ENCODE results near the gene PEX14.

- TF ChIP-seq CTCF (IDR thresholded peaks at IDR 0.05; ENCODE audit: low read length) (no peak), EZH2 (IDR thresholded peaks at IDR 0.05; ENCODE audit: borderline replicate concordance, low read length) (no peak)
Observed at GRCh38 chr1:10634428-10635084, 159.8 kb downstream of the PEX14 start.
